Measurements from ENCODE around the gene TTF1.

DNA sequence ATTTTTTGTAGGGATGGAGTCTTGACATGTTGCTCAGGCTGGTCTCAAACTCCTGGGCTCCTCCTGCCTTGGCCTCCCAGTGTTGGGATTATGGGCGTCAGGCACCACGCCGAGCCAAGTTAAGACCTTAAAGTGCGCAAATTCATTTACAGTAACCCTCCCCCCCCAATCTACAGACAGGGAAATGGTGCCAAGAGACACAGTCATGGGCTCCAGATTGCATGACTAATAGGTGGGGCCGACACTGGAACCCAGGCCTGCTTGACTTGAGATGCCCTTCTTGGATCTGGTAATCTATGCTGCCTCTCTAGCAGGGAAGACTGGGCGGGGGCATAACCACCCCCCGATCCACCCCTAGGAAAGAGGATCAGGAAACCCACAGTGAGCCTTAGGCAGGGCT, 19.5 kb downstream of the TTF1 start:
- TF ChIP-seq, protein P1, sequence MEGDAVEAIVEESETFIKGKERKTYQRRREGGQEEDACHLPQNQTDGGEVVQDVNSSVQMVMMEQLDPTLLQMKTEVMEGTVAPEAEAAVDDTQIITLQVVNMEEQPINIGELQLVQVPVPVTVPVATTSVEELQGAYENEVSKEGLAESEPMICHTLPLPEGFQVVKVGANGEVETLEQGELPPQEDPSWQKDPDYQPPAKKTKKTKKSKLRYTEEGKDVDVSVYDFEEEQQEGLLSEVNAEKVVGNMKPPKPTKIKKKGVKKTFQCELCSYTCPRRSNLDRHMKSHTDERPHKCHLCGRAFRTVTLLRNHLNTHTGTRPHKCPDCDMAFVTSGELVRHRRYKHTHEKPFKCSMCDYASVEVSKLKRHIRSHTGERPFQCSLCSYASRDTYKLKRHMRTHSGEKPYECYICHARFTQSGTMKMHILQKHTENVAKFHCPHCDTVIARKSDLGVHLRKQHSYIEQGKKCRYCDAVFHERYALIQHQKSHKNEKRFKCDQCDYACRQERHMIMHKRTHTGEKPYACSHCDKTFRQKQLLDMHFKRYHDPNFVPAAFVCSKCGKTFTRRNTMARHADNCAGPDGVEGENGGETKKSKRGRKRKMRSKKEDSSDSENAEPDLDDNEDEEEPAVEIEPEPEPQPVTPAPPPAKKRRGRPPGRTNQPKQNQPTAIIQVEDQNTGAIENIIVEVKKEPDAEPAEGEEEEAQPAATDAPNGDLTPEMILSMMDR (IDR thresholded peaks at IDR 0.05), result no peak
- no peak for TF ChIP-seq POLR2A (IDR thresholded peaks at IDR 0.05)

Measured in lower leg skin (tissue), 3 donors.